Measurements from ENCODE around the gene WBP1L.
A peak's percentile ranks its signal among the peaks of the same experiment; 100 is the strongest.
"Not testable (repeated sequence)": the region's sequence is repeated elsewhere in the genome, so short reads cannot be mapped to it uniquely, and the experiment has no call there.

Gene WBP1L

DNA sequence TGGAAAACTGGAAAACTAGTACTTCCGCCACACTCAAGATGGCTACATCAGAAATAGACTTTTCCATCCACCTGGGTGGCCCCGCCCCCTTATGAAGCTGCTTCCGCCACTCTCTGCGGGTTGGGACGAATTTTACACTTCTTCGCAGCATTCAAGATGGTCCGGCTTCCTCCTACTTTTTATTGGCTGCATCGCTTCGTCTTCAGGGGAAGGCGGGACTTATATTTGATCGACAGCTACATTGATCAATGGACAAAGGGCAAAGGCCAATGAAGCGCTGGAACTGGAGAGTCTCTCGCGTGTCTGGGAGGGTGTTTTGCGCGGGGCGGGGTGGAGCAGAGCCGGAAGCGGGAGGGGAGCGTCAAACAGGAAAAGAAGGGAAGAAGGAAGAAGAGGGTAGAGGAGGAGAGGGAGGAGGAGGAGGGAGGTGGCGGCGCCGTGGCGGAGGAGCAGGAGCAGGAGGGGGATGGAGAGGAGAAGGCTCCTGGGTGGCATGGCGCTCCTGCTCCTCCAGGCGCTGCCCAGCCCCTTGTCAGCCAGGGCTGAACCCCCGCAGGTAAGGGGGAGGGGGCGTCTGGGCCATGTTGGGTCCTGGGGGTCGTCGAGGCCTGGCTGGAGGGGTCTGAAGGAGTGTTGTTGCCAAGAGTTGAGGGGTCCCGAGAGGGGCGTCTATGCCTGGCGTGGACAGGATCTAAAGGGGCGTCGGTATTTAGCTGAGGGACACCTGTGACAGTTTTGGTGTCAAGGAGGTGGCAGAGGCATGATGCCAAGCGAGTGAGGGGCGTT is at the start of gene WBP1L:
Gene WBP1L, plus strand, starts transcription at position 361 of the 786 bp plus-strand sequence. Its CDS starts 106 bp downstream, at position 467.
- in situ Hi-C loops (cut with HindIII; ENCODE audit: low sequenced_read_pairs) = no loop called here
- TF ChIP-seq, protein P1, sequence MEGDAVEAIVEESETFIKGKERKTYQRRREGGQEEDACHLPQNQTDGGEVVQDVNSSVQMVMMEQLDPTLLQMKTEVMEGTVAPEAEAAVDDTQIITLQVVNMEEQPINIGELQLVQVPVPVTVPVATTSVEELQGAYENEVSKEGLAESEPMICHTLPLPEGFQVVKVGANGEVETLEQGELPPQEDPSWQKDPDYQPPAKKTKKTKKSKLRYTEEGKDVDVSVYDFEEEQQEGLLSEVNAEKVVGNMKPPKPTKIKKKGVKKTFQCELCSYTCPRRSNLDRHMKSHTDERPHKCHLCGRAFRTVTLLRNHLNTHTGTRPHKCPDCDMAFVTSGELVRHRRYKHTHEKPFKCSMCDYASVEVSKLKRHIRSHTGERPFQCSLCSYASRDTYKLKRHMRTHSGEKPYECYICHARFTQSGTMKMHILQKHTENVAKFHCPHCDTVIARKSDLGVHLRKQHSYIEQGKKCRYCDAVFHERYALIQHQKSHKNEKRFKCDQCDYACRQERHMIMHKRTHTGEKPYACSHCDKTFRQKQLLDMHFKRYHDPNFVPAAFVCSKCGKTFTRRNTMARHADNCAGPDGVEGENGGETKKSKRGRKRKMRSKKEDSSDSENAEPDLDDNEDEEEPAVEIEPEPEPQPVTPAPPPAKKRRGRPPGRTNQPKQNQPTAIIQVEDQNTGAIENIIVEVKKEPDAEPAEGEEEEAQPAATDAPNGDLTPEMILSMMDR (IDR thresholded peaks at IDR 0.05; ENCODE audit: low read depth, low read length) = no peak
- peak within 1 kb of the TSS; percentile 99 for H3K4me3 ChIP-seq (ENCODE audit: low read depth, low read length)
- peak; percentile 100 for DNase-seq (ENCODE audit: low read depth, low spot score)

DNA sequence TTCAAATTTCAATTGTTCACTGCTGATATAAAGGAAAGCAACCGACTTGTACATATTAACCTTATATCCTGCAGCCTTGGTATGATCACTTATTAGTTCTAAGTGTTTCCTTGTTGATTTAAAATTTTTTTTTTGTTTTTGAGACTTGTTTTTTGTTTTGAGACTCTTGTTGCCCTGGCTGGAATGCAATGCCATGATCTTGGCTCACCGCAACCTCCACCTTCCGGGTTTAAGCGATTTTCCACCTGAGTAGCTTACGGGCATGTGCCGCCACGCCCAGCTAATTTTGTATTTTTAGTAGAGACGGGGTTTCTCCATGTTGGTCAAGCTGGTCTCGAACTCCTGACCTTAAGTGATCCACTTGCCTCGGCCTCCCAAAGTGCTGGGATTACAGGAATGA is 48.3 kb upstream of the WBP1L start:
- DNase-seq (ENCODE audit: low read depth, low spot score); H3K4me3 ChIP-seq (ENCODE audit: low read depth, low read length); in situ Hi-C loops (cut with HindIII; ENCODE audit: low sequenced_read_pairs): not testable (repeated sequence)

DNA sequence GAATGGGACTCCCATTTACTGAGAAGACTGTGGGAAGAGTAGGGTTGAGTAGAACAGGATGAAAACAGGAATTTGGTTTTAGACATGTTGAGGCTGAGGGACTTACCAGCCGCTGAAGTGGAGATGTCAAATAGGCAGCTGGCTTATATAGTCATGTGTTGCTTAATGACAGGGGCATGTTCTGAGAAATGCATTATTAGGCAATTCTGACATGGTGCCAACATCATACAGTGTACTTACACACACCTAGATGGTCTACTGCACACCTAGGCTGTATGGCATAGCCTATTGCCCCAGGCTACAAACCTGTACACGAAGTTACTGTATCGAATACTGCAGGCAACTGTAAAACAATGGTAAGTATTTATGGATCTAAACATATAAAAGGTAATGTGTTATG is 47.0 kb upstream of the WBP1L start:
- in situ Hi-C loops (cut with HindIII; ENCODE audit: low sequenced_read_pairs) = no loop called here
- no peak overlapping the region for H3K4me3 ChIP-seq (ENCODE audit: low read depth, low read length)
- no peak for DNase-seq (ENCODE audit: low read depth, low spot score)
- TF ChIP-seq, protein P1 (IDR thresholded peaks at IDR 0.05; ENCODE audit: low read depth, low read length) = no peak

DNA sequence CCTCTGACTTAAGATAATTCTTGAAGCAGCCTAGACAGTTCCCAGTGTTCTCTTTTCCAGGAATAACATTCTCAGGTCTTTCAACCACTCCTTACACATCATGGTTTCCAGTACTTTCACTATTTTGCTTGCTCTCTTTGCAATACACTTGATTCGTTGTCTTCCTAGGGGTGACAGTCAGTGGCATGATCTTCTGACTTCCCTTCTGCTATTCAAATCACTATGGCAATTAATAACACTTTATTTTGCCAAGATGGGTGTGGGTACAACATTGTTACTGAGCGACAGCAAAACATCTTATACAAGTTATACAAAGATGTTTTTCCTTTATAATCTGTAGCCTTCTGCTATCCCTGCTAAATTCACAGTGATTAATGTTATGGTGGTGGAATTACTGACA is 44.9 kb upstream of the WBP1L start:
- in situ Hi-C loops (cut with HindIII; ENCODE audit: low sequenced_read_pairs) = no loop called here
- TF ChIP-seq, protein P1 (IDR thresholded peaks at IDR 0.05; ENCODE audit: low read depth, low read length) = no peak
- H3K4me3 ChIP-seq (ENCODE audit: low read depth, low read length) = no peak overlapping the region
- DNase-seq (ENCODE audit: low read depth, low spot score) = no peak

DNA sequence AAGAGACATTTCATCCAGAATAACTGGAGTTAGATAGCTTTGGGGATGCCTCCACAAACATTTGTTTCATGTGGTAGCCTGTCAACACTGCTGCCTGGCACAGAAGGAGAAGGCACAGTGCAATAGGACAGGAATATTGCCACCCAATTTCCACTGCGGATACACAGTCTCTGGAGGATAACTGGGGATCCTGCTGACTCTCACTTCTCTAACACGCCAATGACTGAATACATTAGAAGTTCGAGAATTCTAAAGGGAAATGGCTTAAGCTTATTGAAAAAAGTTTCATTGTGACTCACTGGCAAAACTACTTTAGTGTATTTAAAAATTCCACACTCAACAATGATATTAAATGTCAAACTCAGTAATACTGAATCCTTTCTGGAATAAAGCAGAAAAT is 42.5 kb upstream of the WBP1L start:
- no peak for DNase-seq (ENCODE audit: low read depth, low spot score)
- TF ChIP-seq, protein P1 (IDR thresholded peaks at IDR 0.05; ENCODE audit: low read depth, low read length) = no peak
- in situ Hi-C loops (cut with HindIII; ENCODE audit: low sequenced_read_pairs) = no loop called here
- H3K4me3 ChIP-seq (ENCODE audit: low read depth, low read length) = no peak overlapping the region

DNA sequence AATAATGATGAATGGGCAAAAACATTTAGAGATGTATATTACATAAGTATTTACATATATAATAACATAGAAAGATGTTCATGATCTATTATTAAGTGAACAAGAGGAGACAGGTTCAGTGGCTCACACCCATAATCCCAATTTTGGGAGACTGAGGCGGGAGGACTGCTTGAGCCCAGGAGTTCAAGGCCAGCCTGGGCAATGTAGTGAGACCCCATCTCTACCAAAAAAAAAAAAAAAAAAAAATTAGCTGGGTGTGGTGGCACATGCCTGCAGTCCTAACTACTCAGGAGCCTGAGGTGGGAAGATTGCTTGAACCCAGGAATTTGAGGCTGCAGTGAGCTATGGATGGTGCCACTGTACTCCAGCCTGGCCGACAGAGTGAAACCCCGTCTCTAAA is 42.0 kb upstream of the WBP1L start:
- DNase-seq (ENCODE audit: low read depth, low spot score) = no peak
- no peak overlapping the region for H3K4me3 ChIP-seq (ENCODE audit: low read depth, low read length)
- TF ChIP-seq, protein P1 (IDR thresholded peaks at IDR 0.05; ENCODE audit: low read depth, low read length) = no peak
- in situ Hi-C loops (cut with HindIII; ENCODE audit: low sequenced_read_pairs) = no loop called here

DNA sequence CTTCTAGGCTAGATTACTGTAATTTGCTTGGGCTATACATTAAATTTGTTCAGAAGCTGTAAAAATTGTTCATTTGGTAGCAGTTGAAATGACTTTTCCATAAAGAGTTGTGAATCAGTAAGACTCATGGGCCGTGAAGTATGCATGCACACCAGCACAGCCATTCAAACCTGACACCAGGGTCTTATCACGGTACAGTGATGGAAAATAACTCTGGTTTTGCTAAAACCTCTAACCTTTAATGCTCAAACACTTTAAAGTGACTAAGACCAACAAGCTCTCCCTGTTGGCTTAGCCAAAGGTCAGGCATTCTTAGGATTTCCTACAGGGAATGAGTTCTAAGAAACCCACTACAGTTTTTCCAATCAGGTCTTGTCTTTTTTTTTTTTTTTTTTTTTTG is 41.0 kb upstream of the WBP1L start:
- in situ Hi-C loops (cut with HindIII; ENCODE audit: low sequenced_read_pairs) = no loop called here
- H3K4me3 ChIP-seq (ENCODE audit: low read depth, low read length) = no peak overlapping the region
- TF ChIP-seq, protein P1 (IDR thresholded peaks at IDR 0.05; ENCODE audit: low read depth, low read length) = no peak
- DNase-seq (ENCODE audit: low read depth, low spot score) = no peak
